ENCODE measurements around the gene NELFA.
"Not testable (repeated sequence)": the region's sequence is repeated elsewhere in the genome, so short reads cannot be mapped to it uniquely, and the experiment has no call there.

NELFA gene

DNA sequence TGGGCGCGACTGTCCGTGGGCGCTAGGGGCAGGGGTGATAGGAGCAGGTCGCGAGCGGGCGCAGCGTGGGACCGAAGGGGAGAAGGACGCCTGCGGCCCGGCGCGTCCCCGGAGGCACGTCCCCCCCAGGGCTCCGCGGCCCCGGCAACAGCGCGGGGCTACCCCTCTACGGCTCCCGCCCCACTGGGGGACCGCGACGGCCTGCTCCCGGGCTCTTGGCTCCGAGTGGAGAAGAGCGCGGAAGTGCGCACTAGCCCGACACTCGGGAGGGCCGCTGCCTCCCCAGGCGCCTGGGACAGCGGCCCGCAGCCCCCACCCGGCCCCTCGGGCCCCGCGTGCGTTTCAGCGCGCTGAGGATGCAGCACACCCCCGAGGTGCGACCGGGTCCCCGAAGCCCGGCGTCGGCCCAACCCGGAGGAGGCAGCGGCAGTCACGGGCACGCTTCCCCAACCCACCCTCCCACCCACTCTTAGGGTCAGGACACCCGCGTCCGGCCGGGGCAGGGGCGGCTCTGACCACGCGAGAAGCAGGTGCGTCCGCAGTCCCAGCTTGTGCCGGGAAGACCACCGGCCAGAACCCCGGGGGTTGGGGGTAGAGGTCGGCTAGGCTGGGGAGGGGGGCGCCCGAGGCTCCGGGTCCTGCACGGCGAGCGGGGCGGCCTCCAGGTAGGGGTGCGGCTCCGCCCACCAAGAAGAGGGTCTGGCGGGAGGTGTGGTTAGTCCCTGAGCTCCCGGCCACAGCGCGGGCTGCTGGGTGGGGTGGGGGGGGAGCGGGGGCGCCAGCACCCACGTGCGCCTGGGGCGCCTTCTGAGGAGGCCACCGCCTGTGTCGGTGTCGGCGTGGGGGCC, 31.8 kb upstream of the NELFA start:
- no peak for DNase-seq (ENCODE audit: low spot score)

DNA sequence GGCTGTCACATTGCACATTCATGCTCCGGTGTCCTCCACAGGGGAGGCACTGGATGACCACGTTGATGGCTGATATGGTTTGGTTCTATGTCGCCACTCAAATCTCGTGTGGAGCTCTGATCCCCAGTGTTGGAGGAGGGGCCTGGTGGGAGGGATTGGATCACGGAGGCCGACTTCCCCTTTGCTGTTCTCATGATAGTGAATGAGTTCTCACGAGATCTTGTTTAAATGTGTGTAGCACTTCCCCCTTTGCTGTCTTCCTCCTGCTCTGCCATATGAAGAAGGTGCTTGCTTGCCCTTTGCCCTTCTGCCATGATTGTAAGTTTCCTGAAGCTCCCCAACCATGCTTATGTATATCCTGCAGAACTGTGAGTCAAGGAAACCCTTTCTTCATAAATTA, 28.1 kb upstream of the NELFA start:
- DNase-seq (ENCODE audit: low spot score): no peak

- no peak for DNase-seq (ENCODE audit: low spot score)
These were observed 27.6 kb upstream of the NELFA start for GRCh38 chr4:2036327-2036726.

DNA sequence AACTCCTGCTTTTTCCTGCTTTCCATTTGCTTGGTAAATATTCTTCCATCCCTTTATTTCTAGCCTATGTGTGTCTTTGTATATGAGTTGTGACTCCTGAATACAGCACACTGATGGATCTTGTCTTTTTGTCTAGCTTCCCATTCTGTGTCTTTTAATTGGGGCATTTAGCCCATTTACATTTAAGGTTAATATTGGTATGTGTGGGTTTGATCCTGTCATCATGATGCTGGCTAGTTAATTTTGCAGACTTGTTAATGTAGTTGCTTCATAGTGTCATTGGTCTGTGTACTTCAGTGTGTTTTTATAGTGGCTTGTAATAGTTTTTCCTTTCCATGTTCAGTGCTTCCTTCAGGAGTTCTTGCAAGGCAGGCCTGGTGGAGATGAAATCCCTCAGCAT, 22.4 kb upstream of the NELFA start:
- not testable (repeated sequence) for DNase-seq (ENCODE audit: low spot score)

GRCh38 chr4:2027120-2027519, 18.3 kb upstream of the NELFA start:
- DNase-seq (ENCODE audit: low spot score): not testable (repeated sequence)

- DNase-seq (ENCODE audit: low spot score): no peak
These were observed 17.0 kb upstream of the NELFA start for GRCh38 chr4:2025817-2026216.

- no peak for DNase-seq (ENCODE audit: low spot score)
These were observed 15.9 kb upstream of the NELFA start for GRCh38 chr4:2024683-2025082.

DNA sequence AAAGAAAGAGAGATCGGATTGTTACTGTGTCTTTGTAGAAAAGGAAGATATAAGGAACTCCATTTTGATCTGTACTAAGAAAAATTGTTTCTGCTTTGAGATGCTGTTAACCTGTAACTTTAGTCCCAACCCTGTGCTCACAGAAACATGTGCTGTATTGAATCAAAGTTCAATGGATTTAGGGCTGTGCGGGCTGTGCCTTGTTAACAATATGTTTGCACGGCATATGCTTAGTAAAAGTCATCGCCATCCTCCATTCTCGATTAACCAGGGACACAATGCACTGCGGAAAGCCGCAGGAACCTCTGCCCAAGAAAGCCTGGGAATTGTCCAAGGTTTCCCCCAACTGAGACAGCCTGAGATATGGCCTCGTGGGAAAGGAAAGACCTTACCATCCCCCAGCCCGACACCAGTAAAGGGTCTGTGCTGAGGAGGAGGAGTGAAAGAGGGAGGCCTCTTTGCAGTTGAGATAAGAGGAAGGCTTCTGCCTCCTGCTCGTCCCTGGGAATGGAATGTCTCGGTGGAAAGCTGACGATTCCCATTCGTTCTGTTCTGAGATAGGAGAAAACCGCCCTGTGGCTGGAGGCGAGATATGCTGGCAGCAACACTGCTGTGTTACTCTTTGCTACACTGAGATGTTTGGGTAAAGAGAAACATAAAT, 12.7 kb upstream of the NELFA start:
- not testable (repeated sequence) for DNase-seq (ENCODE audit: low spot score)

- no peak for DNase-seq (ENCODE audit: low spot score)
These were observed 6.2 kb upstream of the NELFA start for GRCh38 chr4:2015008-2015407.

GRCh38 chr4:2011583-2011982, 2.8 kb upstream of the NELFA start:
- DNase-seq (ENCODE audit: low spot score): no peak

- peak; percentile 49 for DNase-seq (ENCODE audit: low spot score)
These were observed 968 bp upstream of the NELFA start for GRCh38 chr4:2009651-2010233.

GRCh38 chr4:2008671-2008920, 178 bp downstream of the NELFA start:
- DNase-seq (ENCODE audit: low spot score): no peak

DNA sequence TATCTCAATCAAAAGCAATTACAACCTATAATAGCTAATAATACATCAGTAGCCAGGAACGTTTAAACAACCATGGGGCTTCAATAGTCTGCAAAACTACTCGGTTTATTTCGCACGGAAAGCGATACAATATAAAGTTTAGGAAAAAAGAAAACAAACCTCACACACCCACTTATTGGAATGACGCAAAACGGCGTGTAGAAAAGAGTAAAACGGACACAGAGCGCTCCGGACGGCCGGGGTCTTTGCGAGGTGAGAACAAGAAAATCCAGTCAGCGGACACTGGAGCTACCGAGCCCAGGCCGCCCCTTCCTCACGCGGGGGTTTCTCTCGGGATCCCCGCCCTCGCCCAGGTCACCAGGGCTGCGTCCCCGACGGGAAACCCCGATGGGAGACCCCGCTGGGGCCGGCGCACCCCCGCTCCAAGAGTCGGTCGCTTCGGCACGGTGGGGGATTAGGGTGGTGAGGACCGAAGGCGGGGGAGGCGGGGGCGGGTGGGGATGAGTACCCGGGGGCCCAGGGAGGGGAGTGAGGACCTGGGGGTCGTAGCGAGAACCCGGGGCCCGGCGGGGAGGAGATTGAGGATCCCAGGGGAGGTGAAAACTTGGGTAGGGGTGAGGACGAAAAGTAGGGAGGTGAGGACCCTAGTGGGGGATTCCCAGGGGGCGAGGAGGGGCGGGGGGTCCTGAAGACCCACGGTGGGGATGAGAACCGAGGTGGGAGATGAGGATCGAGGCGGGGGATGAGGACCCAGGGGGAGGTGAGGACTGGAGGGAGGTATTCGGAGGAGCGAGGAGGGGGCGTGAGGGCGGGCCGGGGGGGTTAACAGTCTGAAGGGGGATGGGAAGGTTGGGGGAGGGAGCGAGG, 737 bp downstream of the NELFA start:
- no peak for DNase-seq (ENCODE audit: low spot score)

GRCh38 chr4:2006956-2007653, 1.7 kb downstream of the NELFA start:
- no peak for DNase-seq (ENCODE audit: low spot score)

- DNase-seq (ENCODE audit: low spot score): no peak
These were observed 2.4 kb downstream of the NELFA start for GRCh38 chr4:2006367-2006766.

DNA sequence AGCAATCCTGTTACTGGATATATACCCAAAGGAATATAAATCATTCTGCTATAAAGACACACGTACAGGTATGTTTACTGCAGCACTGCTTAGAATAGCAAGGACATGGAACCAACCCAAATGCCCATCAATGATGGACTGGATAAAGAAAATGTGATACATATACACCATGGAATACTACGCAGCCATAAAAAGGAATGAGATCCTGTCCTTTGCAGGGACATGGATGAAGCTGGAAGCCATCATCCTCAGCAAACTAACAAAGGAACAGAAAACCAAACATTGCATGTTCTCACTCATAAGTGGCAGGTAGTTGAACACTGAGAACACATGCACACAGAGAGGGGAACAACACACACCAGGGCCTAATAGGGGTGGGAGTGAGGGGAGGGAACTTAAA, 5.4 kb downstream of the NELFA start:
- not testable (repeated sequence) for DNase-seq (ENCODE audit: low spot score)

- not testable (repeated sequence) for DNase-seq (ENCODE audit: low spot score)
These were observed 9.5 kb downstream of the NELFA start for GRCh38 chr4:1999308-1999707.

DNA sequence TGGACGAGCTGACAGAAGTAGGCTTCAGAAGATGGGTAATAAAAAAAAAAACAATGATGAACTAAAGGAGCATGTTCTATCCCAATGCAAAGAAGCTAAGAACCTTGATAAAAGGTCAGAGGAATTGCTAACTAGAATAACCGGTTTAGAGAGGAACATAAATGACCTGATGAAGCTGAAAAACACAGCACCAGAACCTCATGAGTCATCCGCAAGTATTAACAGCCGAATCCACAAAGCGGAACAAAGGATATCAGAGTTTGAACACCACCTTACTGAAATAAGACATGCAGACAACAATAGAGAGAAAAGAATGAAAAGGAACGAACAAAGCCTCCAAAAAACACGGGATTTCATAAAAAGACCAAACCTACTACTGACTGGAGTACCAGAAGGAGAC, 10.5 kb downstream of the NELFA start:
- DNase-seq (ENCODE audit: low spot score): no peak

DNA sequence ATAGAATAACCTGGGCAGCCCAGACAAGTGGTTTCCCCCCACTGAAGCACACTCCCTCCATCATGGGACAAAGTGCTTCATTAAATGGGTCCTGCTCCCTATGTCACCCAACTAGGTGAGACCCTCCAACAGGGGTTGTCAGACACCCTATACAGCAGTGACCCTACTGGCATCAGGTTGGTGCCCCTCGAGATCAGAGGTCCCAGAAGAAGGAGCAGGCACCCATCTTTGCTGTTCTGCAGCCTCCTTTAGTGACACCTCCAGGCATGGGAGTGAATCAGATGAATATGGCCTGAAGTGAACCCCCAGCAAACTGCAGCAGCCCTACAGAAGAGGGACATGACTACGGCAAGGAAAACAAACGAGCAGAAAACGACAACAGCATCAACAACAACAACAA, 11.1 kb downstream of the NELFA start:
- DNase-seq (ENCODE audit: low spot score): no peak

- DNase-seq (ENCODE audit: low spot score): no peak
These were observed 11.7 kb downstream of the NELFA start for GRCh38 chr4:1996866-1997611.

- DNase-seq (ENCODE audit: low spot score): no peak
These were observed 13.8 kb downstream of the NELFA start for GRCh38 chr4:1994938-1995337.
